ENCODE data around the gene GPR22.

Gene GPR22

GRCh38 chr7:107469929-107470328 lies at the start of gene GPR22:
TSS of gene GPR22 (plus strand) at chr7:107470057. CDS start at chr7:107474061, 4,004 bp downstream.
- DNase-seq = no peak

- DNase-seq = no peak
Observed at GRCh38 chr7:107427462-107427861, 42.4 kb upstream of the GPR22 start.

- DNase-seq = no peak
Observed at GRCh38 chr7:107428642-107429041, 41.2 kb upstream of the GPR22 start.

GRCh38 chr7:107430057-107430456 lies 39.8 kb upstream of the GPR22 start:
- no peak for DNase-seq

- DNase-seq = no peak
Observed at GRCh38 chr7:107432261-107432660, 37.6 kb upstream of the GPR22 start.

GRCh38 chr7:107435749-107436148 lies 34.1 kb upstream of the GPR22 start:
- DNase-seq = no peak

- no peak for DNase-seq
Observed at GRCh38 chr7:107439025-107439424, 30.8 kb upstream of the GPR22 start.

- no peak for DNase-seq
Observed at GRCh38 chr7:107441581-107442422, 28.1 kb upstream of the GPR22 start.

GRCh38 chr7:107442678-107443077 lies 27.2 kb upstream of the GPR22 start:
- DNase-seq = no peak

- DNase-seq = no peak
Observed at GRCh38 chr7:107446531-107446930, 23.3 kb upstream of the GPR22 start.

GRCh38 chr7:107446988-107447387 lies 22.9 kb upstream of the GPR22 start:
- no peak for DNase-seq

GRCh38 chr7:107450970-107451369 lies 18.9 kb upstream of the GPR22 start:
- no peak for DNase-seq

- no peak for DNase-seq
Observed at GRCh38 chr7:107453388-107453787, 16.5 kb upstream of the GPR22 start.

GRCh38 chr7:107461938-107462533 lies 7.8 kb upstream of the GPR22 start:
- DNase-seq = no peak

- DNase-seq = peak; percentile 38
Observed at GRCh38 chr7:107463139-107464078, 6.4 kb upstream of the GPR22 start.

- DNase-seq = no peak
Observed at GRCh38 chr7:107464666-107465226, 5.1 kb upstream of the GPR22 start.

- no peak for DNase-seq
Observed at GRCh38 chr7:107467972-107468371, 1.9 kb upstream of the GPR22 start.

- no peak for DNase-seq
Observed at GRCh38 chr7:107468824-107469223, 1.0 kb upstream of the GPR22 start.

GRCh38 chr7:107471292-107472070 lies 1.6 kb downstream of the GPR22 start:
- DNase-seq = no peak

GRCh38 chr7:107472116-107472515 lies 2.3 kb downstream of the GPR22 start:
- DNase-seq = no peak

GRCh38 chr7:107474104-107474521 lies 4.3 kb downstream of the GPR22 start:
- DNase-seq = no peak

GRCh38 chr7:107479303-107479702 lies 9.4 kb downstream of the GPR22 start:
- no peak for DNase-seq

Measured in activated CD4-positive, alpha-beta T cell treated with anti-CD3 and anti-CD28 coated beads, Interleukin-2, amount 50 U/mL, for 1 hour (primary cell).